Measurements from ENCODE around the gene TMEM92.

The TMEM92 gene

GRCh38 chr17:50328363-50329325, 54.4 kb downstream of the TMEM92 start:
- no peak for DNase-seq

GRCh38 chr17:50329716-50330115, 55.5 kb downstream of the TMEM92 start:
- no peak for DNase-seq

GRCh38 chr17:50330151-50330775, 56.0 kb downstream of the TMEM92 start:
- DNase-seq, result no peak
